ENCODE data around the gene SSBP4.

The SSBP4 gene

GRCh38 chr19:18446811-18447359 is 27.7 kb downstream of the SSBP4 start:
- no CpG with 5 or more reads among the region's 12 CpGs for WGBS (ENCODE audit: extremely low coverage, insufficient coverage, insufficient read length)
- Histone ChIP-seq H4K8ac (ENCODE audit: low read depth, low read length) (peak overlapping the region; percentile 75), H3K79me2 (ENCODE audit: control insufficient read depth, insufficient read depth, low read length, poor library complexity) (peaks cover 6% of the 10 kb centered on the region), H2BK5ac (ENCODE audit: low read depth, low read length, poor library complexity) (peak overlapping the region; percentile 81), H4K12ac (ENCODE audit: low read depth, low read length) (peak overlapping the region; percentile 12), H2AK5ac (ENCODE audit: low read length) (no peak overlapping the region), H3K36me3 (ENCODE audit: control insufficient read depth in 1 of 2, insufficient read depth in 2 of 2, low read length in 2 of 2) (peaks cover 59 to 60% of the 10 kb centered on the region in 2 experiments), H3K4me2 (ENCODE audit: low read length) (peak overlapping the region; percentile 22), H2AFZ (ENCODE audit: insufficient read depth, low read length, poor library complexity) (no peak overlapping the region), H3K18ac (ENCODE audit: low read length) (peak overlapping the region; percentile 78), H3K4ac (ENCODE audit: low read depth, low read length) (no peak overlapping the region), H3K4me1 (ENCODE audit: control insufficient read depth in 1 of 2, insufficient read depth in 2 of 2, low read length in 2 of 2) (peaks cover 34 to 35% of the 10 kb centered on the region in 2 experiments), H2BK12ac (ENCODE audit: low read length) (peak overlapping the region; percentile 84), H2BK120ac (ENCODE audit: insufficient read depth, low read length, poor library complexity) (peak overlapping the region; percentile 88), H3K27ac (ENCODE audit: low read depth, low read length) (peak overlapping the region; percentile 85), H3K14ac (ENCODE audit: low read length) (peak overlapping the region; percentile 85), H3K4me3 (ENCODE audit: low read depth, low read length) (no peak overlapping the region), H3K9ac (ENCODE audit: low read length) (no peak overlapping the region), H3K79me1 (ENCODE audit: low read length) (peaks cover 15% of the 10 kb centered on the region), H4K91ac (ENCODE audit: low read depth, low read length) (peak overlapping the region; percentile 98), H3K27me3 (ENCODE audit: insufficient read depth, low read length) (no peaks in the 10 kb centered on the region), H3K9me3 (ENCODE audit: insufficient read depth, low read depth, low read length) (peaks cover 5% of the 10 kb centered on the region), H3K23ac (ENCODE audit: low read length) (no peak overlapping the region)
- peak; percentile 82 to 84 for DNase-seq

- Histone ChIP-seq H2BK120ac (ENCODE audit: insufficient read depth, low read length, poor library complexity) (no peak overlapping the region), H4K91ac (ENCODE audit: low read depth, low read length) (no peak overlapping the region), H3K4me3 (ENCODE audit: low read depth, low read length) (no peak overlapping the region), H3K9ac (ENCODE audit: low read length) (no peak overlapping the region), H2AK5ac (ENCODE audit: low read length) (no peak overlapping the region), H3K18ac (ENCODE audit: low read length) (no peak overlapping the region), H3K79me1 (ENCODE audit: low read length) (peaks cover 15% of the 10 kb centered on the region), H3K4ac (ENCODE audit: low read depth, low read length) (no peak overlapping the region), H3K4me1 (ENCODE audit: control insufficient read depth in 1 of 2, insufficient read depth in 2 of 2, low read length in 2 of 2) (peaks cover 35 to 40% of the 10 kb centered on the region in 2 experiments), H3K9me3 (ENCODE audit: insufficient read depth, low read depth, low read length) (peaks cover 5% of the 10 kb centered on the region), H3K27ac (ENCODE audit: low read depth, low read length) (no peak overlapping the region), H2BK5ac (ENCODE audit: low read depth, low read length, poor library complexity) (no peak overlapping the region), H2BK12ac (ENCODE audit: low read length) (no peak overlapping the region), H3K27me3 (ENCODE audit: insufficient read depth, low read length) (no peaks in the 10 kb centered on the region), H2AFZ (ENCODE audit: insufficient read depth, low read length, poor library complexity) (no peak overlapping the region), H4K8ac (ENCODE audit: low read depth, low read length) (no peak overlapping the region), H3K23ac (ENCODE audit: low read length) (no peak overlapping the region), H3K14ac (ENCODE audit: low read length) (no peak overlapping the region), H3K79me2 (ENCODE audit: control insufficient read depth, insufficient read depth, low read length, poor library complexity) (peaks cover 6% of the 10 kb centered on the region), H3K4me2 (ENCODE audit: low read length) (no peak overlapping the region), H3K36me3 (ENCODE audit: control insufficient read depth in 1 of 2, insufficient read depth in 2 of 2, low read length in 2 of 2) (peaks cover 47 to 48% of the 10 kb centered on the region in 2 experiments), H4K12ac (ENCODE audit: low read depth, low read length) (no peak overlapping the region)
- no CpG with 5 or more reads among the region's 14 CpGs for WGBS (ENCODE audit: extremely low coverage, insufficient coverage, insufficient read length)
- no peak for DNase-seq
Measured at GRCh38 chr19:18449552-18449951, 30.4 kb downstream of the SSBP4 start.

- peaks cover 15% of the 10 kb centered on the region for H3K79me1 ChIP-seq (ENCODE audit: low read length)
- no peak overlapping the region for H2BK5ac ChIP-seq (ENCODE audit: low read depth, low read length, poor library complexity)
- H3K79me2 ChIP-seq (ENCODE audit: control insufficient read depth, insufficient read depth, low read length, poor library complexity): peaks cover 6% of the 10 kb centered on the region
- no CpG with 5 or more reads among the region's 33 CpGs for WGBS (ENCODE audit: extremely low coverage, insufficient coverage, insufficient read length)
- H3K9ac ChIP-seq (ENCODE audit: low read length): no peak overlapping the region
- H3K4me3 ChIP-seq (ENCODE audit: low read depth, low read length): no peak overlapping the region
- no peak for DNase-seq
- H3K4ac ChIP-seq (ENCODE audit: low read depth, low read length): peak overlapping the region; percentile 57
- H3K4me1 ChIP-seq (ENCODE audit: control insufficient read depth in 1 of 2, insufficient read depth in 2 of 2, low read length in 2 of 2): peaks cover 32 to 37% of the 10 kb centered on the region in 2 experiments
- no peak overlapping the region for H3K14ac ChIP-seq (ENCODE audit: low read length)
- H2BK120ac ChIP-seq (ENCODE audit: insufficient read depth, low read length, poor library complexity): no peak overlapping the region
- no peak overlapping the region for H2AFZ ChIP-seq (ENCODE audit: insufficient read depth, low read length, poor library complexity)
- no peak overlapping the region for H3K23ac ChIP-seq (ENCODE audit: low read length)
- peak overlapping the region; percentile 1 for H2AK5ac ChIP-seq (ENCODE audit: low read length)
- H3K27ac ChIP-seq (ENCODE audit: low read depth, low read length): no peak overlapping the region
- H3K27me3 ChIP-seq (ENCODE audit: insufficient read depth, low read length): no peaks in the 10 kb centered on the region
- no peak overlapping the region for H3K18ac ChIP-seq (ENCODE audit: low read length)
- peaks cover 42 to 43% of the 10 kb centered on the region in 2 experiments for H3K36me3 ChIP-seq (ENCODE audit: control insufficient read depth in 1 of 2, insufficient read depth in 2 of 2, low read length in 2 of 2)
- H2BK12ac ChIP-seq (ENCODE audit: low read length): peak overlapping the region; percentile 46
- no peak overlapping the region for H3K4me2 ChIP-seq (ENCODE audit: low read length)
- peaks cover 5% of the 10 kb centered on the region for H3K9me3 ChIP-seq (ENCODE audit: insufficient read depth, low read depth, low read length)
- peak overlapping the region; percentile 50 for H4K91ac ChIP-seq (ENCODE audit: low read depth, low read length)
- H4K8ac ChIP-seq (ENCODE audit: low read depth, low read length): no peak overlapping the region
- peak overlapping the region; percentile 3 for H4K12ac ChIP-seq (ENCODE audit: low read depth, low read length)
Measured at GRCh38 chr19:18450021-18450930, 31.1 kb downstream of the SSBP4 start.

- no peak overlapping the region for H3K4me3 ChIP-seq (ENCODE audit: low read depth, low read length)
- H4K12ac ChIP-seq (ENCODE audit: low read depth, low read length): peak overlapping the region; percentile 3
- peak; percentile 81 to 92 for DNase-seq
- no peak overlapping the region for H3K9ac ChIP-seq (ENCODE audit: low read length)
- H3K23ac ChIP-seq (ENCODE audit: low read length): no peak overlapping the region
- no peak overlapping the region for H2BK5ac ChIP-seq (ENCODE audit: low read depth, low read length, poor library complexity)
- H3K4me1 ChIP-seq (ENCODE audit: control insufficient read depth in 1 of 2, insufficient read depth in 2 of 2, low read length in 2 of 2): peaks cover 25 to 29% of the 10 kb centered on the region in 2 experiments
- peak overlapping the region; percentile 37 for H2AK5ac ChIP-seq (ENCODE audit: low read length)
- H2AFZ ChIP-seq (ENCODE audit: insufficient read depth, low read length, poor library complexity): no peak overlapping the region
- H3K27me3 ChIP-seq (ENCODE audit: insufficient read depth, low read length): no peaks in the 10 kb centered on the region
- H3K79me1 ChIP-seq (ENCODE audit: low read length): peaks cover 9% of the 10 kb centered on the region
- no CpG with 5 or more reads among the region's 26 CpGs for WGBS (ENCODE audit: extremely low coverage, insufficient coverage, insufficient read length)
- peak overlapping the region; percentile 34 for H3K18ac ChIP-seq (ENCODE audit: low read length)
- peaks cover 37 to 38% of the 10 kb centered on the region in 2 experiments for H3K36me3 ChIP-seq (ENCODE audit: control insufficient read depth in 1 of 2, insufficient read depth in 2 of 2, low read length in 2 of 2)
- peaks cover 3% of the 10 kb centered on the region for H3K79me2 ChIP-seq (ENCODE audit: control insufficient read depth, insufficient read depth, low read length, poor library complexity)
- peak overlapping the region; percentile 16 for H3K4ac ChIP-seq (ENCODE audit: low read depth, low read length)
- H3K4me2 ChIP-seq (ENCODE audit: low read length): no peak overlapping the region
- H3K9me3 ChIP-seq (ENCODE audit: insufficient read depth, low read depth, low read length): peaks cover 5% of the 10 kb centered on the region
- H2BK12ac ChIP-seq (ENCODE audit: low read length): peak overlapping the region; percentile 46
- H4K8ac ChIP-seq (ENCODE audit: low read depth, low read length): no peak overlapping the region
- H4K91ac ChIP-seq (ENCODE audit: low read depth, low read length): peak overlapping the region; percentile 50
- H2BK120ac ChIP-seq (ENCODE audit: insufficient read depth, low read length, poor library complexity): no peak overlapping the region
- peak overlapping the region; percentile 8 for H3K14ac ChIP-seq (ENCODE audit: low read length)
- H3K27ac ChIP-seq (ENCODE audit: low read depth, low read length): no peak overlapping the region
Measured at GRCh38 chr19:18450931-18451836, 32.0 kb downstream of the SSBP4 start.

All from trophoblast cell (in vitro differentiated cells and primary cell).